GM15510 (cell line): ENCODE measurements around the gene FARS2.

Experiments used
- POLR2A ChIP-seq: IDR thresholded peaks from 3 replicates; pipeline ENCODE4 v1.6.1; 2011; ENCODE audit warnings: borderline replicate concordance; ENCODE audit not compliant: insufficient read length; ENCODE audit errors: extremely low read depth

Gene FARS2

DNA sequence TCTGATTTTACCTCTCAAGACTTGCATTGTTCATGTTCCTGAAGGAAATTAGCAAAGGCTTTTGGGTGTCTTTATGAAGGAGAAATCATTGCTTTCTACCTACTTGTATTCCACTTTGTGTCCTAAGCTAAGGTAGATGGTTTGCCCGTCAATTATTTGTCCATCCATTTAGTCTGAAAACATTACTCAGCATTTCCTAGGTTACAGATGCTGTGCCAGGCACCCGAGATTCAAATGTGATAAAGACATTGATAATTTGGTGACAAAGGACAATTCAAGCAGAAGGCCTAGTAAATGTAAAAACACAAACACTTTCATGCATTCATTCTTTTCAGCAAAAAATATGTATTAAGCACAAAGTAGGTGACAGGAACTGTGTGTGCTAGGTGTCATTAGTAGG, 251.1 kb downstream of the FARS2 start:
- TF ChIP-seq POLR2A = no peak

DNA sequence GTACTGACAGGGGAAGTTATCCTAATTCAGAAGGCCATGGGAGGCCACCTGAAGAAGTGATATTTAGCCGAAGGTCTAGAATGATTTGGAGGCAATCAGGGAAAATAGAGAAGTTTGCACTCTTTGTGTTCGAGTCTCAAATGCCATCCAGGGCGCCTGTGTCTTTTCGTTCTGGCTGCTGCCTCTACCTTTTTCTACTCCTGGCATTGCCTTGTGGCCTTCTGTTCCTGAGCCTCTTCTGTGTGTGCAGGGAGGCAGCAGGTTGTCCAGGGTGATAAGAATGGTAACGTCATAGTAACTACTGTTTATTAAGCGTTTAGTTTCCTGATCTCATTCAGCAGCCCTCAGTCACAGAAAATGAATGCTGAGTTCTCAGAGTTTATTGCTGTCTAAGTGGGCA, 252.1 kb downstream of the FARS2 start:
- TF ChIP-seq POLR2A = no peak

DNA sequence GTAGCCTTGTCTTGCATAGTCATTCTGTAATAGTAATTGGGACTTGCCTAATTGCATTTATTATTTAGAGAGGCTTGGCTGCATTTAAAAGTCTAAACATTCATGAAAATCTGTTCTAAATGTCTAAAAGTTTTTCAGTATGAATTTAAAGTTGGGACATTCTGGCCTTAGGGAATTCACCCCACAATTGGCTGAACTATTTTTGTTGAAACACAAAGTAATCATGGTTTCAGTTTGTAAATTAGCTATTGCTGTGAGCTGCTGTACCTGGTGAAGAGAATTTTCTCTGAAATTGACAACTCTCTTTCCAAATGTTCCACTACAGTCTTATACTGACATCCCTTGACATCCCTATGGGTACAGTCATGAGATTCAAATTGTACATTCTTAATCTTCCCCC, 253.0 kb downstream of the FARS2 start:
- TF ChIP-seq POLR2A = no peak

DNA sequence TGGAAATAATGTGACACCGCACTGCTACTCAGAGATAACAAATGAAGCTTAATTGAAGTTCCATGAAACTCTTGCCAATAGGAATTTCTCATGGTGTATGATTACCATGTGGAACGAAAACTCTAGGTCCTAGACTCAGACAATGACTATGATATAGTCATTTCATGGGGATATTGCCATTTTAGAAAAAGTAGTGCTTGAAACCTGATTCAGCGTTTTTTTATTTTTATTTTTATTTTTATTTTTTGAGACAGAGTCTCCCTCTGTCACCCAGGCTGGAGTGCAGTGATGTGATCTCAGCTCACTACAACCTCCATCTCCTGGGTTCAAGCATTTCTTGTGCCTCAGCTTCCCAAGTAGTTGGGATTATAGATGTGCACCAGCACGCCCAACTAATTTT, 253.9 kb downstream of the FARS2 start:
- no peak for TF ChIP-seq POLR2A

DNA sequence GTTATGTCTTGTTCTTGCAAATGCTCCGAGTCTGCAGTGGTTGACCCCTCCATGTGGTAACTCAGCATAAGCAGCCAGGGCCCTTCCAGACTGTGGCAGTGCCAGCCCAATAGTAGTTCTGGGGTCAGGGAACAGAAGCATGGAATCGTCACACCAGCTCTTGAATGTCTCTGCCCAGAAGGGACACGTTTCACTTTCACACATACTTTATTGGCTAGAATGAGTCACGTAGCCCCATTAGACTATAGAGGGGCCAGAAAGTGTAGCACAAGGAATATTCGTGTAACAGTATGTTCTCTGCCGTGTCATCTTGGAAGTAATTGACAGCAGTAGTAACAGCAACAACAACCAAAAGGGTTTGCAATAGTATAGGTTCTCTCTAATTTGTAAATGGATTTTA, 254.7 kb downstream of the FARS2 start:
- TF ChIP-seq POLR2A = no peak

DNA sequence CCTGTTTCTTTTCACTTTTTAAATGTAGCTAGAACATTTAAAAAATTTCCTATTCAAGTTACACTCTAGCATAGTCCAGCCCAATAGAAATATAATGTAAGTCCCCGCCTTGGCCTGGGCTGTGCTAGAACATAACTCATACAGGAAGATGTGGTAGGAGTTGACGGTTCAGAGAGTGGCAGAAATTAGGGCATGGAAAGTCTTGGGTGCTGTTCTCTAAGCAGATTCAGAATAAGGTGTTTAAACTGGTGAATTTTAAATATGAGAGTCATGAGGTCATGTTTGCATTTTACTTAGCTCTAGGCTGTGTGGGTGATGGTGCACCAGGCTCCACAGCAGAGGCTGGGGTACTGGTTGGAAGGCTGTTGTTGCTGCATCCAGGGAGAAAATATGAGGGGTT, 256.5 kb downstream of the FARS2 start:
- no peak for TF ChIP-seq POLR2A

DNA sequence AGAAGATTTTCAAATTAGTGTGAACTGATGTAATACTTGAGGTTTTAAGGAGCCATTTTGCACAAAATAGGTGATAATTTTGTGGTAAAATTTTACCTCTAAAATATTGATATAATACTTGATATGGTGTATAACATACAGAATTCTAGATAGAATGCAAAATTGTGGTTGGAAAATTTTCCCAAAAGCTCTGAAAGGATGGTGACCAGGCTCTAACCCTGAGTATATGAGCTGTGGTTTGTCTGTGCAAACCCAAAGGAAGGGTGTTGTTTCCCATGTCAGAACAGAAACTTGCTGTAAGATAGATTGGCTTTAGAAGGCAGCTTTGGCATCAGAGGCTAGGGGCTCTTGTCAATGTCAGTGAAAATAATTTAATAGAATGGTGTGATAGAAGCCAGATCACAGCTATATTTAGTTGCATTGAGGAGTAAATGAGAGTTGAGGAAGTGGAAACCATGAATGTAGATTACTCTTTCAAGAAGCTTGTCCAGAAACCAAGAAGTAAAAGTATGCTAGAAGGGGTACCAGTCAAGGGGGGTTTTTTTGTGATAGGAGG, 257.7 kb downstream of the FARS2 start:
- TF ChIP-seq POLR2A = no peak

DNA sequence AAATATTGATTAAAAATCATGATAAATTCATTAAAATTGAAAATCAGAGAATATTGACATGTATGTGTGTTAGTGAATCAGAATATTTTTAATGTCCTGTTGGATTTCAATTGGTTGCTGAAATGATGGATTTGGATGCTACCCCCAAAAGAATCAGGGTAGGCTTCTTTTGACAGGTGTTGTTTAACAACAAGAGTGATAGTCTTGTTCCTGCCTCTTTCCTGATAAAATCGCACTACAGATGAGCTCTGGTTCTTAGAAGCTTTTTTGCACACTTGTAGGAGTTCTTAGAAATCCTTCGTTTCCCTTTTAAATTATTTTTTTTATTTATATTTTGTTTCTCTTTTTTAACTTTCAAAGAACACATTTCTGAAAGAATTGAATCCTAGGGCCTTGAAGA, 259.5 kb downstream of the FARS2 start:
- TF ChIP-seq POLR2A = no peak

DNA sequence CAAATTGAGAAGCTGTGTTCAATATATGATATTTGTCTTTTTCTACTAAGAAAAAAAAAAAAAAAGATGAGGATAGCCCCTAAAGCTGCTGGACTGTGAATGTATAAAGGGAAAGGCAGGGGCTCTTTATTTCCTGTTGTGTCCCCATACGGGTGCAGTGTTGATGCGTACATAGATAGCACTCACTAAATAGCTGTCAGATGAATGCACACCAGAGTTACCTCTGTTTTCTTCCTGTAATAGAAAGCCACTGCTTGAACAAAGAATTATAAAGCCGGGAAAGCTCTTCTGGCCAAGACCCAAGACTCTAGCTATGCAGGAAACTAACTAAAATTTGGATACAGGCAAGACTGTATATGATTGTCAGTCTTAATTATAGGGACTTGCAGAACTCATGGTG, 260.0 kb downstream of the FARS2 start:
- no peak for TF ChIP-seq POLR2A

DNA sequence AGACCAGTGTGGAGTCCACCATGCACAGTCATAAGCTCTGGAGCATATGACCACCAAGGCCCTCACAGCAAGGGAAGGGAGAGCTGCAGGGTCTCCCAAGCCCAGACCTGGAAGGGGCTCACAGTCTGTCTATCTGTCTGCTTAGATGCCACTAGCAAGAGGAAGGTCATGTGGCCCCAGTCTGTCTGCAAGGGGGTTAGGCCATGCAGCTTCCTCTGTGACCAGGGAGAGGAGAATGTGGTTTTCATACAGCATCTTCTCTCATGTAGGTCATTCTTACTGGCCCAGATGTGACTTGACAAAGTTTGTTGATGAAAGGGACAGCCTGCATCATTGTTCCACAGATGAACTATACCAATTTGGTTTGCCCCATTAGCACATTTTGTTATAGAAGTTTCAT, 260.8 kb downstream of the FARS2 start:
- no peak for TF ChIP-seq POLR2A

DNA sequence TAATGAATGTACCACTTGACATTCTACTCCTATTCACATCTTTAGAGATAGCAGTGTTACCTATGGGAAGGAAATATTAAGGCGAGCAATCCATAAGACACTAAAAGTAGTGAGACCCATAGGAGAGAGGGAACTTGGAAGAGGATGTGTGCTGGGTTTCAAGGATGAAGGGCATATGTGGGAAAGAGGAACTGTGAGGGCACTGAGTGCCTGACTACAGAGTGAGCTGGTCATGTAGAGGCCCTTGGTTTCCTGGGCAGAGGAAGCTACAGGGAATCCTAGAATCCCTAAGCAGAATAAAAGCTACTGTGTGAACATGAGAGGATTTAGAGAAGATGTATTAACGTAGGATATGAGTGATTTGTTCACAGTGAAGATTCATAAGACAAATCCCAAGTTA, 262.8 kb downstream of the FARS2 start:
- no peak for TF ChIP-seq POLR2A

DNA sequence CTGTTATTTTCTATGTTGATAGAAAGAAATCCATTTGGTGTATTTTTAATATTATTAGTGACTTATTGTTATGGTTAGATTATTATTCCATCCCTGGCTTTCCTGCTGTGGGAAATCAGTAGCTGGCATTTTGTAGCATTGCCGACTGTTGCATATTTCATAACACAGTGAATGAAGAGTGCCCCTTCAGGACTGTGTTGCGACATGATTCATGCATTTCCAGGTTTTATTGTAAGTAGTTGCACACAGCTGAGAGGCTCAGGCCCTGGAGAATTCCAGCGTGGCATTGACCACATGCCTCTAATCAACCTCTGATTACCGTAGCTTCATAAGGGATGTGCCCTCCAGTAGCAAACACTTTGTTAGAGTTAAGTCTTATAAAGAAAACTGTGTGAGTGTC, 263.9 kb downstream of the FARS2 start:
- TF ChIP-seq POLR2A = no peak

DNA sequence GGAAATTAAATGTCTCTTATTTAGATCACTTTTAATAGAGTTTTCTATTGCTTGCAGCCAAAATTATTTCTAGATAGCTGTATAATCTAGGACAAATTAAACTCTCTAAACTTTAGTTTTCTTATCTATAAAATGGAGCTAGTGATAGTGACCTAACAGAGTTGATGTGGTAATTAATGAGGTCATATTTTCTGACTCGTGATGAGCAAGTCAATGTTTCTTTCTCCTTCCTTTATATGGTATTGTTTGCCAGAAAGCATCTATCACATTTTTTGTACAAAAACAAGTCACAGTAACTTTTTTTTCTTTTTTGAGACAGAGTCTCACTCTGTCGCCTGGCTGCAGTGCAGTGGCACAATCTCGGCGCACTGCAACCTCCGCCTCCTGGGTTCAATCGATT, 267.7 kb downstream of the FARS2 start:
- no peak for TF ChIP-seq POLR2A

DNA sequence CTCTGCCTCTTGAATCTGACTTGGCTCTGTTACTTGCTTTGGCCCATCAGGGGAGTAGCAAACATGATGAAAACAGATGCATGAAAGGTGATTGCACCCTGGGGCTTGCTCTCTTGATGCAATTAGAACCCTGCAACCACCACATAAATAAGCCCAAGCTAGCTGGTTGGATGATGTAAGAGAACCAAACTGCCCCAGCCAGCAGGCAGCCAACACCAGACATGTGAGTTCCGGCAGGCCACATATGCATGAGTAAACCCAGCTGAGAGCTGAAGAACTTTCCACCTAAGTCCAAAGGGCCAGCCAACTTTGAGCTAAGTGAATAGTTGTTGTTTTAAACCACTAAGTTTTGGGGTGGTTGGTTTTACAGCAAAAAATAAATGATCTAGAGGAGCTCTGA, 268.4 kb downstream of the FARS2 start:
- no peak for TF ChIP-seq POLR2A

DNA sequence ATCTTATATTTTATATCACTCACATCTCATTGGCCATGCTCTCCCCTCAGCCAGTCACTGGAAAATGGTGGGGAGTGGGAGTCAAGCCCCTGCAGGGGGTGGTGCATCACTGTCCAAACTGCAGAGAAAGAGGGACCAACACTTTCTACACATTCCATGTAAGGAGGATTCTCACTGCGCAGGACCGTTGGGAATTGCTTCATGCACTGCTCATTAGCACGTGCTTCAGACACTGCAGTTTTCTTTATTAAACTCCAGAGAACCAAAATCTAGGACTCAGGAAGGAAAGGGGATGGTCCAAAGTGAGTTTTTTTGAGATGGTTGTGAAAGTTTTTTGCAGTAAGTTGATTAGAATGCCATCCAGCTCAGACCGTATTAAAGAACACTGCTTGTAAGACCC, 269.8 kb downstream of the FARS2 start:
- TF ChIP-seq POLR2A = no peak

DNA sequence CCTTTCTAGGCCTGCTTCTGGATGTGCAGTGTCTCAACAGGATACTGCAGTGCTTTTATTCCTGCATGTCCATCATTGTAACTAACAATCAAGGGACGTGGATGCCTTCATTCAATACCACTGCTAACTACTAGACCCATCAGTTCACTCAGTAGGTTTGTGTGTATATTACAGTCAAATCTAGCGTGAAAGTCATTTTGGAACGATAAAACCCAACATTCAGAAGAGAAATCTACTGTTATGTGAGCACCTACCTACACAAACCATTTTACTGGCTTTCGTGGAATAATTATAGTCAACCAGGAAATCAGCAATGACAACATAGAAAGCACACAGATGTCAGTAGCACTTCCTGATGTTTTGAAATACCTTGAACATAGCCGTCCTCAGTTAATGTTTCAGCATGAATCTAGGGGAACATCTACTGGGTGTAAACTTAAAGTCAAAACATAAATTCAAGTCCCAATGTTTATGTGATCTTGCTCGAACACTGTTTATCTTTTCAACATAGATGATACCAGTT, 270.6 kb downstream of the FARS2 start:
- no peak for TF ChIP-seq POLR2A

DNA sequence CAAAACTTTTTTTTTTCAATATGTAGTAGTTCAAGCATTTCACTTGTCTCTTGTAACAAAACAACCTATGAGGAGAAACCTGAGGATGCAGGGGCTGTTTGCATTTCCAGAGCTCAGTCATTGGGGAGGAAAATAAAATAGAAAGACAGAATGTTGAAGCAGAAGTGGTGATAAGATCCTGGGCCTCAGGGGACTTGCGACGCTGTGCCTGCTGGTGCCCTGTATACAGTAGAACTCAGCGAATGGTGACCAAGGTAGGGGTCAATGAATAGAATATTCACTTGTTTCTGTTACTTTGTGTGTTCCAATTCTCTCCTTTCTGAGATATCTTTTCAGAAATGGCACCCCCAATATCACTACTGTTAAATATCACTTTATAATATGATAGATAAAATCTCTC, 271.6 kb downstream of the FARS2 start:
- no peak for TF ChIP-seq POLR2A

DNA sequence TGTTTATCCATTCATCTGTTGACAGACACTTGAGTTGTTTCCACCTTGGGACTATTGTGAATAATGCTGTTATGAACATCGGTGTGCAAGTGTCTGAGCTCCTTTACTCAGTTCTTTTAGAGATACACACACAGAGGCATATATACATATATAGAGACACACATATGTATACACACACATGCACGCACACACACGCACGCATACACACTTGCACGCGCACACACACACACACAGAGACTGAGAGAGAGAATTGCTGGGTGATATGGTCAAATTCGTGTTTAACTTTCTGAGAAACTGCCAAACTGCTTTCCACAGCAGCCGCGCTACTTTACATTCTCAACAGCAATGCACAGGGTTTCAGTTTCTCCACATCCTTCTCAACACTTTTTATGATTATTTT, 273.3 kb downstream of the FARS2 start:
- TF ChIP-seq POLR2A = no peak

DNA sequence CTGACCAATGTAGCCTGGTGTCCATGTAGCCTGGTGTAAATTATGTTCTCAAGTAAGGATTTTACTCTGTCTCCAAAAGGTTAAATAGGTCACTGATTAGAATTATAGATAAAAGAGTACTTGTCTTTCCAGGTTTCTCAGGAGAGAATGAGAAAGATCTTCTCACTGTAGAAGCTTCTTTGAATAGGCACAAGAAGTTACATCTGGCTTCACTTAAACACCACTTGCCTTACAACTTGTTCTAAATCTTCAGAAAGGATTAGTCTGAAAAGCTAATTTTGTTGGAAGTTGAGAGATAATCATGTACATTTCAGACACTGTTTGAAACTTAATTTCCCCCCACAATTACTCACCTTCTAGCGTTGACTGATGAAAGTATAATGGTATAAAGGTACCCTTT, 275.3 kb downstream of the FARS2 start:
- no peak for TF ChIP-seq POLR2A

DNA sequence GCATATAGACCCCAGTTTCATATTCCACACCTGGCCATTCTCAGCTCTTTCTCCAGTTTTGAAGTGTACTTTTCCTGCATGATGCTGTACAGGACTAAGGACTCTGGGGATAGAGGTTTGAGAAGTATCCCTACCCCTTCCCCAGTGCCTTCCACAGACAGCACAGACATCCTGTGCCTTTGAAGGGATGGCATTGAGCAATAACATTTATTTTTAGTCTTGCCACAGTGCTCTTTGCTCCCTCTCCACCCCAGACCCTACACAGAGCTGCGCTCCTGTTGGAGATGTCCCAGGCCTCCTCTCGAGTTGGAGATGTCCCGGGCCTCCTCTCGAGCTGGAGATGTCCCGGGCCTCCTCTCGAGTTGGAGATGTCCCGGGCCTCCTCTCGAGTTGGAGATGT, 275.8 kb downstream of the FARS2 start:
- TF ChIP-seq POLR2A = no peak
